ENCODE measurements around the gene IL1R2.

Gene IL1R2

DNA sequence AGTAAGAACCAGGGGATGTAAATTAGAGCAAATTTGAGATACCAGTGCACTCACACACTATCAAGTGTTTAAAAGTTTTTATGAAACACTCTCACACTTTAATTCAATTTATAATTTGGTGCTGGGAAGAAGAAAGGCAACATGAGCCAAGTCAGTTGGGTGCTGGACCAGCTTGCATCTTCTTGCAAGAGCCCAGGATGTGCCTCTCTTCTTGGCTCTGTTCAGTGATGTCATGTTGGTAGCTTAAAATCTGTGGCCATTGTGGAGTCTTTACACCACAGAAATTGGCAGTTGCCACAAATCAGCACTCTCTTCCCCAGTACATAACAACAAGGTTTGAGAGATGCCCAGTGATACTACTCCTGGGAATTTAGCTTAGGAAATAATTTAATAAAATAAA, 38.2 kb downstream of the IL1R2 start:
- H3K4me3 ChIP-seq (ENCODE audit: low read depth, low read length) = no peak overlapping the region
- no peak for DNase-seq (ENCODE audit: low read depth)
- TF ChIP-seq, protein P1, sequence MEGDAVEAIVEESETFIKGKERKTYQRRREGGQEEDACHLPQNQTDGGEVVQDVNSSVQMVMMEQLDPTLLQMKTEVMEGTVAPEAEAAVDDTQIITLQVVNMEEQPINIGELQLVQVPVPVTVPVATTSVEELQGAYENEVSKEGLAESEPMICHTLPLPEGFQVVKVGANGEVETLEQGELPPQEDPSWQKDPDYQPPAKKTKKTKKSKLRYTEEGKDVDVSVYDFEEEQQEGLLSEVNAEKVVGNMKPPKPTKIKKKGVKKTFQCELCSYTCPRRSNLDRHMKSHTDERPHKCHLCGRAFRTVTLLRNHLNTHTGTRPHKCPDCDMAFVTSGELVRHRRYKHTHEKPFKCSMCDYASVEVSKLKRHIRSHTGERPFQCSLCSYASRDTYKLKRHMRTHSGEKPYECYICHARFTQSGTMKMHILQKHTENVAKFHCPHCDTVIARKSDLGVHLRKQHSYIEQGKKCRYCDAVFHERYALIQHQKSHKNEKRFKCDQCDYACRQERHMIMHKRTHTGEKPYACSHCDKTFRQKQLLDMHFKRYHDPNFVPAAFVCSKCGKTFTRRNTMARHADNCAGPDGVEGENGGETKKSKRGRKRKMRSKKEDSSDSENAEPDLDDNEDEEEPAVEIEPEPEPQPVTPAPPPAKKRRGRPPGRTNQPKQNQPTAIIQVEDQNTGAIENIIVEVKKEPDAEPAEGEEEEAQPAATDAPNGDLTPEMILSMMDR (IDR thresholded peaks at IDR 0.05; ENCODE audit: control insufficient read depth, extremely low read depth, insufficient read depth) = no peak

DNA sequence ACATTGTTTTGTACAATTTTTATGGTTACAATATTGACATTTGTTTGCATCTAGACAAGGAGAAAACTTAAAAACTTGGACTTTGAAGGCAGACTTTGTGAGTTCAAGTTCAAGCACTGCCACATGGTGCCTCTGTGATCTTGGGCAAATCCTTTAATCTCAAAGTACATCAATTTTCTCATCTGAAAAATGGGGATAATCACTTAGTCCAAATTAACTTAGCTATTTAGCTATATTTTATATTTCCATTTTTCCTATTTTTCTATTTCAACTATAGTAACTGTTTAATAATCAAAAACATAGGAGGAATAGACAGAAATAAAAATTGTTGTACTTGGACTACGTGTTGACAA, 38.7 kb downstream of the IL1R2 start:
- TF ChIP-seq, protein P1 (IDR thresholded peaks at IDR 0.05; ENCODE audit: control insufficient read depth, extremely low read depth, insufficient read depth) = no peak
- no peak overlapping the region for H3K4me3 ChIP-seq (ENCODE audit: low read depth, low read length)
- no peak for DNase-seq (ENCODE audit: low read depth)

DNA sequence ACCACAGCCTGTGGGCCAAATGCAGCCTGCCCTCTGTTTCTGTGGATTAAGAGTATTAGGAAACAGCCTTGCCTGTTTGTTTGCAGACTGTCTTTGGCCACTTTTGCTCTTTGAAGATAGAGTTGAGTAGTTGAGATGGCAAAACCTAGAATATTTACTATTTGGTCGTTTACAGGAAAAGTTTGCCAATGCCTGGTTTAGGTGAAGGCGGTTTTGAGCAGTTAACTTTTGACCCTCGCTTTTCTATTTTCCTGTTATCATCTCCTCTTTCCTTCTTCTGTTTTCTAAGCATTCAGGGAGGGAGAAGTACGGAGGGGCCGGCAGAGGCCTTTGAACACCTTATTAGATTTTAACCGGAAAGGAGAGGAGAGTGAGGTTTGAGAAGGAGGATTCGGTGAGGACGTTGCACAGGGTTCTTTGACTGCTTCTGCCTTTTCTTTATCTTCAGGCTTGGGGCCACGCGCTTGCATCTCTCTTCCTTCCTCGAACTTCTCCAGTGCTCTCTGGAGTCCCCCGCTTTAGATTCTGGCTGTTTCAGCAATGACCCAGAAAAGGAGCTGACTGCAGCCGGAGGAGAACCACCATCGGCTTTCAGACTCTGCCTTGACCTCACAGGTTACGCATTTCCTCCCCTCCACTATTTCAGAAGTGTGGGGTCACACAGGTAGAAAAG, 39.2 kb downstream of the IL1R2 start:
- no peak overlapping the region for H3K4me3 ChIP-seq (ENCODE audit: low read depth, low read length)
- TF ChIP-seq, protein P1 (IDR thresholded peaks at IDR 0.05; ENCODE audit: control insufficient read depth, extremely low read depth, insufficient read depth) = no peak
- DNase-seq (ENCODE audit: low read depth) = no peak

DNA sequence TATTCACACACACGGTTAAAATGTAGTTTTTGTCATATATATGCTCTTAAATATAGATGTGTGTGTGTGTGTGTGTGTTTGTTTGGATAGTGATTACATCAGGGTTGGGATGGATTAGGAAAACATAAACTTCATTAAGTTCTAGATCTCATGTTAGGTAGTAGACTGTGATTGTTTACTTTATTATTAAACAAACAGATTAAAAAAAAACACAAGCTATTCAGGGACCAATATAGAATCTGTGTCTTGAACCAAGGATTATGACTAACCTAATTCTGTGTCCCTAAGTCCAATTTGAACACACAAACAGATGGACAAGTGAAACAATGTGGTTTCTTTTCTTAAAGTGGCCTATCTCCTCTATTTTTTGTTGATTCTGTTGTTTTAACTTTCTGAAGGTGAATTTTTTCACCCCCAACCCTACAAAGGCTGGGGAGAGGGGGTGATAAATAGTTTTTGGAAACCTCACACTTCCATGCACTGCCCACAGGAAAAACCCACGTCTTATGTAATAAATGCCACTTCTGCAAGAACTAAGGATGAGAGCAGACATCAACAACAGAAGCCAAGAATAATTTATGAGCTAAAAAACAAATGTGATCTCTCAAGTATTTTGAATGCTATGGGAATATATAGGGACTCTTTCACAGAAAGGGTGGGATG, 40.7 kb downstream of the IL1R2 start:
- no peak overlapping the region for H3K4me3 ChIP-seq (ENCODE audit: low read depth, low read length)
- DNase-seq (ENCODE audit: low read depth) = peak; percentile 60
- TF ChIP-seq, protein P1 (IDR thresholded peaks at IDR 0.05; ENCODE audit: control insufficient read depth, extremely low read depth, insufficient read depth) = no peak

DNA sequence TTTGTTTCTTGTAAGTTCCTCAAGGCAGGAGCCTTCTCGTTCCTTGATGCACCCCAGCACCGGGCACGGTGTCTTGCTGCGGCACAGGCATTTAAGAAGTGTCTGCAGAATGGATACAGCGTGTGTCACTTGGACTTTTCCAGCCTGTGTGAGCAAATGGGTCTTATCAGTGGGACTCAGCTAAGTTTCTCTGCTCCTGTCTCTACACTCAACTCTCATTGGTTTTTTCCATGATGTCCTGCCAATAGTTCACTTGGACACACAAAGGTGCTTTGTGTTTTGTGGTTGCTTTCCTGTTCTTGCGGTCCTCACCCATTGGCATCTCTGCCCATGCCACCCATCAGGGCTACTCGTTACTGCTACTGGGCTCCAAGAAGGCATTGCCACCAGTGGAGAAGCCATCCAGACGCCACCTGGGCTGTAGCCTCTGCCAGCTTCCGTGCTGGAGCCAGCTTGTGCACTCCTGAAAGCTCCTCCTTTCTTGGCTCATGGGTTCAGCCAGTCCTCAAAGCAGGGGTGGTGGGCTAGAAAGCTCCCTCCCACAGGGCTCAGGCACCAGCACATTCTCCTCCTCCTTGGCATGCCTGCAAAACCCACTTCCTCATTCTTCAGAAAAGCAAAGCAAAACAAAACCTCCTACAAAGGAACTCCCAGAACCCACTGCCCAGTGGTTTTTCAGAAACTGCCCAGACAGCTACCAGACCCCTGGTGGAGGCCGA, 41.4 kb downstream of the IL1R2 start:
- peak; percentile 54 for DNase-seq (ENCODE audit: low read depth)

DNA sequence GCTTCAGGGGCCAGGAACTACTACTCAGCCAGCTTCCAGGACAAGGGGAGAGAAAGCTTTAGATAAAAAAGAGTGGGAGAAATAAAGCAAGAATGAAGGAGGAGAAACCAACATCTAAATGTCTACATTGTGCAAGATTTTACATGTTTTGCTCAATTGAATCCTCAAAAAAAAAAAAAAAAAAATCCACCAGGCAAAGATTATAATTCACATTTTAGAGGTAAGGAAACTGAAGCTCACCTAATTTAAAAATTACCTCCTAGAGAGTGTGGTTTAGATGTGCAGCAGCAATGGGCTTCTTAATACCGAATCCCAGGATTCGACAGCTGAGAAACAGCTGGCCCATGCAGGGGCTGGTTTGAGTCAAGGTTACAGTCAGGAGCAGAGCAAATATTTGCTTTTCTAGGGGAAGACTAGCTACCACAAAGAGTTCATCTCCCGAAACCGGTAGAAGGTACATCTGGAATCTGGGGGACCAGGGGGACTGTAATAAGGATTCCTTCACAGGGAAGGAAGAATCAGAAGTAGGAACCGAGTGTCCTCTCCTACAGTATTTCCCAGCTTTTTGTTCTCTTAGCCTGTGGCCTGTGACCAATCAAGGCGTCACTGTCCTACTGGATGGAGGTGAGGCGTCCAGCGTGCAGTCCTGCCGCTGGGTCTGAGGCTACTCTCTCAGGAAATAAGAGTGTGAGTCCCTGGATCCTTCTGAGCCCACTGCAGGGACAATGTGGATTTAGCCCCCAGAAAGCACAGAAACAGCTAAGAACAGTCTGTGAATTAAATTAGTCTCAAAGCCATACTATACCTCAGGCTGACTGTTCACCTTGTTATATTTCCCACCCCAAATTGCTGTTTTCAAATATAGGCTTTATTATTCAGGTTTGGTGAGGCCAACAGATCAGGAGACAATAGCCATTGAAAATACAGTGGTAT, 42.3 kb downstream of the IL1R2 start:
- TF ChIP-seq, protein P1 (IDR thresholded peaks at IDR 0.05; ENCODE audit: control insufficient read depth, extremely low read depth, insufficient read depth) = no peak
- DNase-seq (ENCODE audit: low read depth) = no peak
- H3K4me3 ChIP-seq (ENCODE audit: low read depth, low read length) = no peak overlapping the region

More for the DNA sequence above, 41.4 kb downstream of the IL1R2 start:
- no peak overlapping the region for H3K4me3 ChIP-seq (ENCODE audit: low read depth, low read length)
- TF ChIP-seq, protein P1 (IDR thresholded peaks at IDR 0.05; ENCODE audit: control insufficient read depth, extremely low read depth, insufficient read depth) = no peak
